Transverse colon (tissue), 3 donors: ENCODE measurements around the gene CEACAM21.

ENCODE experiments used
- POLR2A ChIP-seq: fragments of 450-650 bp; IDR thresholded peaks from one replicate; pipeline ENCODE4 v1.6.1; 2016; ENCODE audit warnings: antibody characterized with exemption, mild to moderate bottlenecking, moderate library complexity
- POLR2AphosphoS5 ChIP-seq, 3 donors: sonication (generic); formaldehyde crosslinking; IDR thresholded peaks; one replicate each; pipeline ENCODE4 v1.6.1; 2016; ENCODE audit warnings: antibody characterized with exemption in 3 of 3

- TF ChIP-seq POLR2AphosphoS5 (IDR thresholded peaks at IDR 0.05): peak in 1 of 3 donors; percentile 26
- TF ChIP-seq POLR2A: no peak
These were observed 45.1 kb upstream of the CEACAM21 start for GRCh38 chr19:41530761-41531301.
